HepG2 (cell line): ENCODE measurements around the gene CFAP46. TPM values are rescaled to one million over a fixed set of nuclear protein-coding genes. Genes with fewer than 3 reads are reported as not detected.

Experiments used
- ATAC-seq: fragments of 200-7000 bp; cut with Tn5 transposase; 3 replicates; pipeline ENCODE4 v1.9.1; 2020; ENCODE audit warnings: mild to moderate bottlenecking, moderate library complexity
- BruUV-seq: library from RNA; stranded (reverse); fragments of 400-500 nt; replicated peaks from 2 replicates; lab custom pipeline; 2021; lab: Mats Ljungman, UMichigan
- CTCF ChIA-PET: fragments of 300-600 bp; formaldehyde crosslinking; extraction: SDS; loops from one replicate; lab custom pipeline; 2021; ENCODE audit warnings: low total read pairs, inconsistent platforms, low intra/inter-chr PET ratio; lab: Yijun Ruan, JAX
- POLR2A ChIA-PET: fragments of 350-600 bp; sonication (Branson Sonifier 250); formaldehyde crosslinking; loops from one replicate; lab custom pipeline; 2020; ENCODE audit warnings: antibody characterized with exemption, inconsistent platforms; lab: Yijun Ruan, JAX
- DNase-seq: peaks from one replicate; pipeline ENCODE4 v3.0.0-alpha.2; 2015; ENCODE audit warnings: low spot score
- FAIRE-seq: peaks from 3 replicates; lab custom pipeline; 2011; peaks lifted over from hg19 to GRCh38; lab: Jason Lieb, UNC
- H2AFZ ChIP-seq: one replicate; pipeline ENCODE4 v1.6.1; 2011; ENCODE audit warnings: low read length, inconsistent platforms
- H3K27ac ChIP-seq: fragments of 300-600 bp; 3 replicates; pipeline ENCODE4 v1.8.0; 2011; ENCODE audit warnings: mixed run types, mild to moderate bottlenecking, mixed read lengths, low read length, inconsistent platforms; ENCODE audit not compliant: insufficient read depth; ENCODE audit errors: extremely low read length
- H3K27me3 ChIP-seq, 2 experiments: fragments of 200-600 bp in 1 of 2; 2 replicates in 1 of 2; 3 replicates in 1 of 2; pipeline versions ENCODE4 v1.6.0 to v1.8.0; 2011; ENCODE audit warnings: low read length in 2 of 2, mild to moderate bottlenecking in 2 of 2, moderate library complexity in 2 of 2, inconsistent platforms in 1 of 2; ENCODE audit not compliant: insufficient read depth in 2 of 2, control insufficient read depth in 1 of 2
- H3K36me3 ChIP-seq, 2 experiments: fragments of 200-600 bp in 1 of 2; replicated peaks in 1 of 2; 2 replicates in 1 of 2; 3 replicates in 1 of 2; pipeline versions ENCODE4 v1.5.1 to v1.8.0; 2011; ENCODE audit warnings: low read length in 2 of 2, inconsistent platforms in 1 of 2; ENCODE audit not compliant: insufficient read depth in 2 of 2, control insufficient read depth in 1 of 2
- H3K4me1 ChIP-seq: 2 replicates; pipeline ENCODE4 v1.5.1; 2012; ENCODE audit warnings: low read length, inconsistent platforms; ENCODE audit not compliant: insufficient read depth
- H3K4me2 ChIP-seq: 2 replicates; pipeline ENCODE4 v1.6.0; 2011; ENCODE audit warnings: low read depth, low read length, inconsistent platforms
- H3K4me3 ChIP-seq, 3 experiments: fragments of 200-600 bp in 1 of 3; sonication (generic), shearing (Covaris generic) in 1 of 3; replicated peaks in 1 of 3; 2 replicates each; pipeline ENCODE4 v1.5.1; 2011 to 2016; ENCODE audit warnings: low read length in 3 of 3, inconsistent platforms in 2 of 3, low read depth in 2 of 3, mild to moderate bottlenecking in 2 of 3, control low read depth in 1 of 3, mixed read lengths in 1 of 3; ENCODE audit not compliant: insufficient read depth in 1 of 3
- H3K79me2 ChIP-seq: one replicate; pipeline ENCODE4 v1.6.1; 2011; ENCODE audit warnings: low read length, inconsistent platforms; ENCODE audit not compliant: insufficient read depth
- H3K9ac ChIP-seq: 2 replicates; pipeline ENCODE4 v1.6.0; 2011; ENCODE audit warnings: mild to moderate bottlenecking, low read depth, low read length, inconsistent platforms; ENCODE audit not compliant: insufficient read depth
- H3K9me3 ChIP-seq: 2 replicates; pipeline ENCODE4 v1.5.1; 2012; ENCODE audit warnings: mild to moderate bottlenecking, low read length
- H4K20me1 ChIP-seq: 2 replicates; pipeline ENCODE4 v1.6.0; 2011; ENCODE audit warnings: inconsistent platforms, mild to moderate bottlenecking, low read length, moderate library complexity; ENCODE audit not compliant: insufficient read depth
- MTF2 ChIP-seq: sonication (generic); formaldehyde crosslinking; IDR thresholded peaks from 2 replicates; pipeline ENCODE4 v1.5.0; 2020; ENCODE audit warnings: missing genetic modification reagents, borderline replicate concordance
- SNAPC4 ChIP-seq: sonication (generic); formaldehyde crosslinking; IDR thresholded peaks from 2 replicates; pipeline ENCODE4 v1.4.0; 2020; ENCODE audit warnings: mild to moderate bottlenecking, missing genetic modification reagents
- SPEN ChIP-seq: sonication (generic); formaldehyde crosslinking; IDR thresholded peaks from 2 replicates; pipeline ENCODE4 v1.5.1; 2020; ENCODE audit warnings: low read depth, mild to moderate bottlenecking, missing genetic modification reagents
- YEATS4 ChIP-seq: sonication (generic); formaldehyde crosslinking; IDR thresholded peaks from 2 replicates; pipeline ENCODE4 v1.4.0; 2020; ENCODE audit warnings: missing genetic modification reagents, borderline replicate concordance
- ZIK1 ChIP-seq: sonication (generic); formaldehyde crosslinking; IDR thresholded peaks from 2 replicates; pipeline ENCODE4 v1.5.0; 2020; ENCODE audit warnings: mild to moderate bottlenecking, low read depth, missing genetic modification reagents, borderline replicate concordance
- ZNF460 ChIP-seq: sonication (generic); formaldehyde crosslinking; IDR thresholded peaks from 2 replicates; pipeline ENCODE4 v1.5.1; 2020; ENCODE audit warnings: missing genetic modification reagents, mild to moderate bottlenecking, borderline replicate concordance
- WGBS: methylation state at CpG from one replicate; pipeline ENCODE4 v1.1.6; 2017; ENCODE audit warnings: low lambda C conversion rate; 5-methylcytosine and 5-hydroxymethylcytosine counted together
- in situ Hi-C: cut with HindIII; loops from 2 replicates; pipeline ENCODE4 v1.10.0; 2017; ENCODE audit warnings: low pct_unique_long_range_greater_than_20kb; ENCODE audit not compliant: extremely low pct_ligation_motif_present
- intact Hi-C: fragments of 100-400 bp; cut with micrococcal nuclease; formaldehyde crosslinking; loops from one replicate; pipeline ENCODE4 v1.10.0; 2022; ENCODE audit not compliant: unreplicated experiment
- polyA plus RNA-seq, 8 experiments: library from polyadenylated mRNA; depleted of rRNA in 3 of 8; stranded (reverse) in 7 of 8; unstranded in 1 of 8; fragments of >200 nt; fragmentation: Illumina TruSeq in 4 of 8; extraction: Trizol in 4 of 8; gene quantifications; 2 replicates each; pipeline versions ENCODE4 v1.2.1 to v1.2.3, GENCODE V29; 2011 to 2016; ENCODE audit warnings: low read depth in 4 of 8, missing spikeins in 1 of 8, mixed read lengths in 1 of 8; ENCODE audit not compliant: insufficient read depth in 1 of 8
- total RNA-seq, 5 experiments: library from RNA; depleted of rRNA; stranded (reverse); fragments of >200 nt; fragmentation: Illumina TruSeq; extraction: Trizol; gene quantifications; 2 replicates each; pipeline ENCODE4 v1.2.3, GENCODE V29; 2016; ENCODE audit warnings: low read depth in 1 of 5
- TF ChIP-seq, protein P1 (sequence below), 2 experiments: fragments of 450-650 bp in 1 of 2; sonication (generic) in 1 of 2; formaldehyde crosslinking; IDR thresholded peaks; 2 replicates each; pipeline versions ENCODE4 v1.5.0 to v1.8.0; 2020 to 2022; ENCODE audit warnings: mild to moderate bottlenecking in 1 of 2, missing genetic modification reagents in 1 of 2

CFAP46 gene
- total and polyA plus RNA-seq, 2 of the 13 experiments (the other 11 are each of a cell fraction or from before 2014, with no cell fraction given): 0.24 to 0.84 TPM

DNA sequence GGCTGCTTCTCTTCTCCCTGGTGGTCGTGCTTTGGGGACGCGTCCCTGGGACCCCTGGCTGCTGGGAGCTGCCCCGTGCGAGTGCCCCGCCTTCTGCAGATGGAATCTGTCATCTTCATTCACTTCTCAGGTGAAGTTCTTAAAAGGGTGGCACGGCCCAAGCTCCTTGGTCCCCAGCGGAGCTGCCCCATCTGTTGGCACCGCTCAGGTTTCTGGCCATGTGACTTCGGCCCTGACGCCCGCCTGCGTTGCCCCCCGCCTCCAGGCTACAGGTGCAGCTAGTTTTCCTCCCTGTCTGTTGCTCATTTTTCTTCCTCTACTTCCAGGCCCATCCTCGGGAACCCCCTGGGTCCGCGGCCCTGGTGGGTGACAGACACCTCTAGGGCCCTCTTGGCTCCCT is 149.6 kb downstream of the CFAP46 start:
- in situ Hi-C loops: no loop called here
- TF ChIP-seq SNAPC4 (CRISPR knock-in tag) (no peak), ZIK1 (no peak), SPEN (CRISPR knock-in tag) (no peak), ZNF460 (no peak), MTF2 (no peak), YEATS4 (CRISPR knock-in tag) (no peak)
- TF ChIP-seq, protein P1, sequence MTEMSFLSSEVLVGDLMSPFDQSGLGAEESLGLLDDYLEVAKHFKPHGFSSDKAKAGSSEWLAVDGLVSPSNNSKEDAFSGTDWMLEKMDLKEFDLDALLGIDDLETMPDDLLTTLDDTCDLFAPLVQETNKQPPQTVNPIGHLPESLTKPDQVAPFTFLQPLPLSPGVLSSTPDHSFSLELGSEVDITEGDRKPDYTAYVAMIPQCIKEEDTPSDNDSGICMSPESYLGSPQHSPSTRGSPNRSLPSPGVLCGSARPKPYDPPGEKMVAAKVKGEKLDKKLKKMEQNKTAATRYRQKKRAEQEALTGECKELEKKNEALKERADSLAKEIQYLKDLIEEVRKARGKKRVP (CRISPR knock-in tag; IDR thresholded peaks at IDR 0.05): no peak
- 35% methylated on average over 12 of the region's 17 CpGs for WGBS
- Histone ChIP-seq H3K4me3 (no peak overlapping the region), H3K36me3 (no peaks in the 10 kb centered on the region), H3K27me3 (peaks cover 15 to 67% of the 10 kb centered on the region in 2 experiments), H2AFZ (no peak overlapping the region), H3K79me2 (no peaks in the 10 kb centered on the region), H3K9ac (no peak overlapping the region), H3K9me3 (no peaks in the 10 kb centered on the region), H4K20me1 (no peaks in the 10 kb centered on the region), H3K4me2 (no peak overlapping the region), H3K27ac (no peak overlapping the region), H3K4me1 (no peaks in the 10 kb centered on the region)
- no TSS peak for BruUV-seq
- POLR2A ChIA-PET: no interaction called here
- ATAC-seq (no peak), FAIRE-seq (no peak), DNase-seq (no peak)
- intact Hi-C loops: no loop called here
- CTCF ChIA-PET: interaction anchor here (2.3 kb wide), 1 partner anchor 138 kb away, joined by 9 read pairs; no protein-coding TSS in a partner anchor
